ENCODE results near the gene TANGO6.

TANGO6 gene

GRCh38 chr16:69088684-69089083 lies 245.4 kb downstream of the TANGO6 start:
- DNase-seq (ENCODE audit: low read depth in 1 of 2, low spot score in 1 of 2): no peak

GRCh38 chr16:69089091-69089910 lies 246.0 kb downstream of the TANGO6 start:
- no peak for DNase-seq (ENCODE audit: low read depth in 1 of 2, low spot score in 1 of 2)

- DNase-seq (ENCODE audit: low read depth in 1 of 2, low spot score in 1 of 2): no peak
Observed at GRCh38 chr16:69093974-69094373, 250.6 kb downstream of the TANGO6 start.

- no peak for DNase-seq (ENCODE audit: low read depth in 1 of 2, low spot score in 1 of 2)
Observed at GRCh38 chr16:69094501-69094900, 251.2 kb downstream of the TANGO6 start.

- DNase-seq (ENCODE audit: low read depth in 1 of 2, low spot score in 1 of 2): no peak
Observed at GRCh38 chr16:69095193-69095592, 251.9 kb downstream of the TANGO6 start.

- DNase-seq (ENCODE audit: low read depth in 1 of 2, low spot score in 1 of 2): no peak
Observed at GRCh38 chr16:69100071-69100691, 256.9 kb downstream of the TANGO6 start.

- DNase-seq (ENCODE audit: low read depth in 1 of 2, low spot score in 1 of 2): no peak
Observed at GRCh38 chr16:69105501-69106361, 262.4 kb downstream of the TANGO6 start, which contains the start of gene HAS3. TSS of gene HAS3 (plus strand) at chr16:69105653. CDS start at chr16:69109396, 3,743 bp downstream.

- DNase-seq (ENCODE audit: low read depth in 1 of 2, low spot score in 1 of 2): no peak
Observed at GRCh38 chr16:69106491-69107315, 263.4 kb downstream of the TANGO6 start.

- DNase-seq (ENCODE audit: low read depth in 1 of 2, low spot score in 1 of 2): no peak
Observed at GRCh38 chr16:69107316-69107962, 264.1 kb downstream of the TANGO6 start.

- DNase-seq (ENCODE audit: low read depth in 1 of 2, low spot score in 1 of 2): no peak
Observed at GRCh38 chr16:69108064-69108904, 265.0 kb downstream of the TANGO6 start.

GRCh38 chr16:69108905-69109252 lies 265.5 kb downstream of the TANGO6 start:
- DNase-seq (ENCODE audit: low read depth in 1 of 2, low spot score in 1 of 2): no peak

GRCh38 chr16:69109486-69110270 lies 266.3 kb downstream of the TANGO6 start:
- no peak for DNase-seq (ENCODE audit: low read depth in 1 of 2, low spot score in 1 of 2)

GRCh38 chr16:69110406-69110805 lies 267.1 kb downstream of the TANGO6 start:
- DNase-seq (ENCODE audit: low read depth in 1 of 2, low spot score in 1 of 2): no peak

GRCh38 chr16:69111216-69111875 lies 268.0 kb downstream of the TANGO6 start:
- no peak for DNase-seq (ENCODE audit: low read depth in 1 of 2, low spot score in 1 of 2)

GRCh38 chr16:69111876-69112230 lies 268.5 kb downstream of the TANGO6 start:
- no peak for DNase-seq (ENCODE audit: low read depth in 1 of 2, low spot score in 1 of 2)

GRCh38 chr16:69112285-69113129 lies 269.2 kb downstream of the TANGO6 start:
- peak in 1 of 2 donors; percentile 33 for DNase-seq (ENCODE audit: low read depth in 1 of 2, low spot score in 1 of 2)

GRCh38 chr16:69113216-69113615 lies 269.9 kb downstream of the TANGO6 start:
- no peak for DNase-seq (ENCODE audit: low read depth in 1 of 2, low spot score in 1 of 2)
